GM12873 (cell line): ENCODE measurements around the gene KBTBD4.

Experiments
- TF ChIP-seq, protein P1 (sequence below): IDR thresholded peaks from 2 replicates; pipeline ENCODE4 v1.5.1; 2012; ENCODE audit warnings: low read depth, mild to moderate bottlenecking, moderate library complexity, low read length, control low read depth; ENCODE audit not compliant: insufficient read depth; ENCODE audit errors: missing control alignments

The KBTBD4 gene

GRCh38 chr11:47611348-47611794 lies 32.6 kb upstream of the KBTBD4 start:
- TF ChIP-seq, protein P1, sequence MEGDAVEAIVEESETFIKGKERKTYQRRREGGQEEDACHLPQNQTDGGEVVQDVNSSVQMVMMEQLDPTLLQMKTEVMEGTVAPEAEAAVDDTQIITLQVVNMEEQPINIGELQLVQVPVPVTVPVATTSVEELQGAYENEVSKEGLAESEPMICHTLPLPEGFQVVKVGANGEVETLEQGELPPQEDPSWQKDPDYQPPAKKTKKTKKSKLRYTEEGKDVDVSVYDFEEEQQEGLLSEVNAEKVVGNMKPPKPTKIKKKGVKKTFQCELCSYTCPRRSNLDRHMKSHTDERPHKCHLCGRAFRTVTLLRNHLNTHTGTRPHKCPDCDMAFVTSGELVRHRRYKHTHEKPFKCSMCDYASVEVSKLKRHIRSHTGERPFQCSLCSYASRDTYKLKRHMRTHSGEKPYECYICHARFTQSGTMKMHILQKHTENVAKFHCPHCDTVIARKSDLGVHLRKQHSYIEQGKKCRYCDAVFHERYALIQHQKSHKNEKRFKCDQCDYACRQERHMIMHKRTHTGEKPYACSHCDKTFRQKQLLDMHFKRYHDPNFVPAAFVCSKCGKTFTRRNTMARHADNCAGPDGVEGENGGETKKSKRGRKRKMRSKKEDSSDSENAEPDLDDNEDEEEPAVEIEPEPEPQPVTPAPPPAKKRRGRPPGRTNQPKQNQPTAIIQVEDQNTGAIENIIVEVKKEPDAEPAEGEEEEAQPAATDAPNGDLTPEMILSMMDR = no peak

DNA sequence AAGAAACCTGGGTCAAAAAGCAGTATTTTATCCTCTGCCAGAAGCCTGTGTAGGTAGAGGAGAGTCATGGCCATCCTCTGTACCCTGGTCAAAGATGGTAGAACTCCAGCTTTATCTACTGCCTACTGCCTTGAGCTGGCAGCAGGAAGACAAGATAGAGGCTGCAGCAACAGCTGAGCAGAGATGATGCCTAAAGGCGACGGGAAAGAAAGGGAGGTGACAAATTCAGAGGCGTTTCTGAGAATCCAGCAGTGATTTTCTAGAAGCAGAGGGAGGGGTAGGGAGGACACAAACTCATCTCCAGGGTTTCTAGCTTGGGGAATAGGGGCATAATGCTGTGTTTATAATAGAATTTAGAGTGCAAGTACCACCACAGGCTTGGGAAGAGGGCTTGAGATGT lies 30.9 kb upstream of the KBTBD4 start:
- TF ChIP-seq, protein P1 = no peak

- TF ChIP-seq, protein P1 = no peak
These were observed 28.6 kb upstream of the KBTBD4 start for GRCh38 chr11:47607380-47607779.

DNA sequence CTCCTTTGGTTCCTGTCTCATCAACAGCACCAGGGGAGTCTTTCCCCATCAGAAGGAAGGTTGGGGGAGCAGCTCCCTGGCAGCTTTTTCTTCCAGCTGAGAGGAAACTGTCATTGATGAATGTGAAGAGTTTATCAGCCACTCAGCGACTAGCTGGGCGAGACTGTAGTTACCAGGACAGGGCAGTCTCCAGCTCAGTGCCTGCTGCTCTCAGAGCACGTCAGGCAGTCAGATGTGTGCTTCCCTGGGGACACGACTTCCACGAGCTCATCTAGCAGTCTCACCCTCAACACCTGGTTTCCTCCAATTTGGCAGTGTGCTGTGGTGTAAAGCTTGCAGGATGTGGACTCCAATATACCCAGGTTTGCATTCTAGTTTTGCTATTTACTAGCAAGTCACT lies 28.0 kb upstream of the KBTBD4 start:
- TF ChIP-seq, protein P1 = no peak

GRCh38 chr11:47605921-47606320 lies 27.2 kb upstream of the KBTBD4 start:
- TF ChIP-seq, protein P1 = no peak

GRCh38 chr11:47603295-47603694 lies 24.5 kb upstream of the KBTBD4 start:
- TF ChIP-seq, protein P1 = no peak

GRCh38 chr11:47599902-47600301 lies 21.1 kb upstream of the KBTBD4 start:
- TF ChIP-seq, protein P1 = no peak
